HG03097 (cell line): ENCODE results near the gene MYOZ2.

Source experiments
- ATAC-seq: cut with Tn5 transposase; IDR thresholded peaks from one replicate; pipeline ENCODE4 v1.9.1; 2021; ENCODE audit not compliant: unreplicated experiment, low FRiP score

The MYOZ2 gene

DNA sequence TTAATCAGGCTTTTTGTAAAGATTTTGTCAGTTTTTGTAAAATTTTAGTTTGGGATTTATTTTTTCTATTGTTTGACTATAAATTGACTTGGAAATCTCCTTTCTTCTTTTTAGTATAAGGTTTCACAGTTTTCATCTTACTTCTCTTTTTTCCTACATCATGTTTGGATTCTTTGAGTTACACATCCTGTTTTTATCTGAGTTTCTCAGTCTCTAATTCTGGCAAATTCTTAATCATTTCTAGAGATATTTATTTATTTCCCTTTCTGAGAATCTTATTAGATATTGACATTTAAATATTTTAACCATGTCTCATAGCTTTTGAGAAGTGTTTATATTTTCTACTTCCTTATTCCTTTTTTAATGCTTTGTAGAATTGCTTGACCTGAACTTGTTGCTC lies 97.6 kb downstream of the MYOZ2 start:
- no peak for ATAC-seq

DNA sequence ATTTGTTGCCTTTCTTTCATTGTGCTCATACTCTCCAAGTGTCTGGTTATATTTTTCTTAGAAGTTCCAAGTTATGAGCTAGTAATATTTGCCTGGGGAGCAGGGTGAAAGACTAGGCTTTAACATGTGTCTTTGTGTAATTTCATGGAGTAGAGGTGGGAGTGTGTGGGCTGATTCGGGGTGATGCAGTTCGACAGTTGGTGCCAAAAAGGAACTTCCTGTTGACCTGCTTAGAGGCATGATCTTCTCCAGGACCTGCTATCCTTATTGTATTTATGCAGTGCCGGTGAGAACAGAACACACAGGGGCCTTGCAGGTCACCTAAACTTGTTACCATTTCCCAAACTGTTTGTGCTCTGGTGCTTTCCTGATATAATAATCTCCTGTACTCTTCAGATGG lies 98.1 kb downstream of the MYOZ2 start:
- ATAC-seq, result no peak

DNA sequence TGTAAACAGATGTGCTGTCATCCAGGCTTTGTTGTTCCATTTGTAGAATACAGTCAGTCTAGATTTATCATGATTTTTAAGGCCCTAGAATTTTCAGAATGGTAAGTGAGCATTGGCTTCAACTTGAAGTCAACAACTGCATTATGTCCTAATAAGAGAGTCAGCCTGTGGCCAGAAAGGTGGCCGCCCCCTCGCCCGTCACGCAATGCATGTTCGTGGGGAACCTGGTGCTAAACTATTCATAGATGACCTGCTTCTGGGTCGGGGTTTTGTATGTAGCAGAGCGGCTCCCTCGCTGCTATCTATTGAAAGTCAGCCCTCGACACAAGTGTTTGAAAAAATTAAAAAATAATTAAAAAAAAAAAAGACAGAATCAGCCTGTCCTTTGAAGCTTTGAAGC lies 101.6 kb downstream of the MYOZ2 start:
- ATAC-seq, result no peak
